Ishikawa (cell line): ENCODE results near the gene OSTF1.

ENCODE experiments used
- CEBPB ChIP-seq: IDR thresholded peaks from 2 replicates; pipeline ENCODE4 v1.6.1; 2012
- CREB1 ChIP-seq: IDR thresholded peaks from 2 replicates; pipeline ENCODE4 v1.6.1; 2012; ENCODE audit warnings: low read depth
- EGR1 ChIP-seq: IDR thresholded peaks from 2 replicates; pipeline ENCODE4 v1.6.1; 2012
- EP300 ChIP-seq: IDR thresholded peaks from 2 replicates; pipeline ENCODE4 v1.6.1; 2012; ENCODE audit warnings: borderline replicate concordance
- FOXM1 ChIP-seq: IDR thresholded peaks from 2 replicates; pipeline ENCODE4 v1.6.1; 2012; ENCODE audit warnings: low read depth, borderline replicate concordance
- NFIC ChIP-seq: IDR thresholded peaks from 2 replicates; pipeline ENCODE4 v1.6.1; 2012
- RAD21 ChIP-seq: IDR thresholded peaks from 2 replicates; pipeline ENCODE4 v1.6.1; 2012; ENCODE audit warnings: low read depth
- TAF1 ChIP-seq: IDR thresholded peaks from 2 replicates; pipeline ENCODE4 v1.6.1; 2012; ENCODE audit warnings: low read depth, mild to moderate bottlenecking
- TCF12 ChIP-seq: IDR thresholded peaks from 2 replicates; pipeline ENCODE4 v1.6.1; 2012; ENCODE audit warnings: low read depth
- YY1 ChIP-seq: IDR thresholded peaks from 2 replicates; pipeline ENCODE4 v1.6.1; 2012; ENCODE audit warnings: low read depth
- TF ChIP-seq, protein P1 (sequence below): IDR thresholded peaks from 2 replicates; pipeline ENCODE4 v1.6.1; 2012; ENCODE audit warnings: low read depth, mild to moderate bottlenecking
- TF ChIP-seq, protein P2 (sequence below): IDR thresholded peaks from 2 replicates; pipeline ENCODE4 v1.6.1; 2012
- TF ChIP-seq, protein P3 (sequence below): IDR thresholded peaks from 2 replicates; pipeline ENCODE4 v1.6.1; 2012

DNA sequence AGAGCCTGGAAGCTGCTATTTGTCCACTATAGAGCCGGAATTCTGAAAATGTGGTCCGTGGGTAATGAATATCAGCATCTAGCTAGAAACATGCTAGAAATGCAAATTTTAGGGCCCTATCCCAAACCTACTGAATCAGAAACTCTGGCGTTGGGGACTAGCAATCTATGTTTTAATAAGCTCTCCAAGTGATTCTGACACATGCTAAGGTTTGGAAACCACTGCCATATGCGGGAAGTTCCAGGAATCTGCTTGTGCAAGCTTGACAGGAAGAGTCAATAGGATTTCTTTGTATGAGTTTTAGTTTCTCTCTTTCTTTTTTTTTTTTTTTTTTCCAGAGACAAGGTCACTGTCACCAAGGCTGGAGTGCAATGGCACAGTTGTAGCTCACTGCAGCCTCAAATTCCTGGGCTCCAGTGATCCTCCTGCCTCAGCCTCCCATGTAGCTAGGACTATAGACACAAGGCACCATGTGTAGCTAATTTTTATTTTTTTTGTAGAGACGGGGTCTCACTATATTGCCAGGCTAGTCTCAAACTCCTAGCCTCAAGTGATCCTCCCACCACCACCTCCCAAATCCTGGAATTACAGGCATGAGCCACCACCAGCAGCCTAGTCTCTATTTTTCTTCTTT lies 33.8 kb upstream of the OSTF1 start:
- TF ChIP-seq CEBPB (no peak), YY1 (no peak), NFIC (no peak), RAD21 (no peak), EP300 (no peak), EGR1 (no peak), TAF1 (no peak), CREB1 (no peak), TCF12 (no peak), FOXM1 (no peak)
- TF ChIP-seq, protein P1, sequence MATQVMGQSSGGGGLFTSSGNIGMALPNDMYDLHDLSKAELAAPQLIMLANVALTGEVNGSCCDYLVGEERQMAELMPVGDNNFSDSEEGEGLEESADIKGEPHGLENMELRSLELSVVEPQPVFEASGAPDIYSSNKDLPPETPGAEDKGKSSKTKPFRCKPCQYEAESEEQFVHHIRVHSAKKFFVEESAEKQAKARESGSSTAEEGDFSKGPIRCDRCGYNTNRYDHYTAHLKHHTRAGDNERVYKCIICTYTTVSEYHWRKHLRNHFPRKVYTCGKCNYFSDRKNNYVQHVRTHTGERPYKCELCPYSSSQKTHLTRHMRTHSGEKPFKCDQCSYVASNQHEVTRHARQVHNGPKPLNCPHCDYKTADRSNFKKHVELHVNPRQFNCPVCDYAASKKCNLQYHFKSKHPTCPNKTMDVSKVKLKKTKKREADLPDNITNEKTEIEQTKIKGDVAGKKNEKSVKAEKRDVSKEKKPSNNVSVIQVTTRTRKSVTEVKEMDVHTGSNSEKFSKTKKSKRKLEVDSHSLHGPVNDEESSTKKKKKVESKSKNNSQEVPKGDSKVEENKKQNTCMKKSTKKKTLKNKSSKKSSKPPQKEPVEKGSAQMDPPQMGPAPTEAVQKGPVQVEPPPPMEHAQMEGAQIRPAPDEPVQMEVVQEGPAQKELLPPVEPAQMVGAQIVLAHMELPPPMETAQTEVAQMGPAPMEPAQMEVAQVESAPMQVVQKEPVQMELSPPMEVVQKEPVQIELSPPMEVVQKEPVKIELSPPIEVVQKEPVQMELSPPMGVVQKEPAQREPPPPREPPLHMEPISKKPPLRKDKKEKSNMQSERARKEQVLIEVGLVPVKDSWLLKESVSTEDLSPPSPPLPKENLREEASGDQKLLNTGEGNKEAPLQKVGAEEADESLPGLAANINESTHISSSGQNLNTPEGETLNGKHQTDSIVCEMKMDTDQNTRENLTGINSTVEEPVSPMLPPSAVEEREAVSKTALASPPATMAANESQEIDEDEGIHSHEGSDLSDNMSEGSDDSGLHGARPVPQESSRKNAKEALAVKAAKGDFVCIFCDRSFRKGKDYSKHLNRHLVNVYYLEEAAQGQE: no peak
- TF ChIP-seq, protein P2, sequence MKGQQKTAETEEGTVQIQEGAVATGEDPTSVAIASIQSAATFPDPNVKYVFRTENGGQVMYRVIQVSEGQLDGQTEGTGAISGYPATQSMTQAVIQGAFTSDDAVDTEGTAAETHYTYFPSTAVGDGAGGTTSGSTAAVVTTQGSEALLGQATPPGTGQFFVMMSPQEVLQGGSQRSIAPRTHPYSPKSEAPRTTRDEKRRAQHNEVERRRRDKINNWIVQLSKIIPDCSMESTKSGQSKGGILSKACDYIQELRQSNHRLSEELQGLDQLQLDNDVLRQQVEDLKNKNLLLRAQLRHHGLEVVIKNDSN: no peak
- TF ChIP-seq, protein P3, sequence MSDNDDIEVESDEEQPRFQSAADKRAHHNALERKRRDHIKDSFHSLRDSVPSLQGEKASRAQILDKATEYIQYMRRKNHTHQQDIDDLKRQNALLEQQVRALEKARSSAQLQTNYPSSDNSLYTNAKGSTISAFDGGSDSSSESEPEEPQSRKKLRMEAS: no peak
